ENCODE results near the gene CSTF1. TPM values are rescaled to one million over a fixed set of nuclear protein-coding genes. Genes with fewer than 3 reads are reported as not detected.

Gene CSTF1
- total RNA-seq, 1 donor from 2014 or later: 48.4 TPM

DNA sequence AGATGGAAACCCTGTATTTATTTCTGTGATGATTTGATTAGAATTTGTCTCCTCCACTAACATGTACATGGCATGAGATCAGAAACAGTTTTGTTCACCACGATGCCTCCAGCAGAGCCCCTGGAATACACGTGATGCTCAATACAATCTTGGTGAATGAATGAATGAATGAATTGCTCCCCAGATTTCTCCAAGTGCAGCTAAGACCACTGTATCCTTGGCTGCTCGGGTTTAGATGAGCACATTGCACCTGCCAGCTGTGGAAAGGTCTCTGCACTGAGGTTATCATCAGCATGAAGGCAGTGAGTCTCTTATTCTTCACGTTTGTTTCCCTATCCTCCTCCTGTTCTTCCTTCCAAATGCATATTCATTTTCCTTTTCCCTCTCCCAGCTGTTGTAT lies 37.5 kb downstream of the CSTF1 start:
- TF ChIP-seq, protein P1, sequence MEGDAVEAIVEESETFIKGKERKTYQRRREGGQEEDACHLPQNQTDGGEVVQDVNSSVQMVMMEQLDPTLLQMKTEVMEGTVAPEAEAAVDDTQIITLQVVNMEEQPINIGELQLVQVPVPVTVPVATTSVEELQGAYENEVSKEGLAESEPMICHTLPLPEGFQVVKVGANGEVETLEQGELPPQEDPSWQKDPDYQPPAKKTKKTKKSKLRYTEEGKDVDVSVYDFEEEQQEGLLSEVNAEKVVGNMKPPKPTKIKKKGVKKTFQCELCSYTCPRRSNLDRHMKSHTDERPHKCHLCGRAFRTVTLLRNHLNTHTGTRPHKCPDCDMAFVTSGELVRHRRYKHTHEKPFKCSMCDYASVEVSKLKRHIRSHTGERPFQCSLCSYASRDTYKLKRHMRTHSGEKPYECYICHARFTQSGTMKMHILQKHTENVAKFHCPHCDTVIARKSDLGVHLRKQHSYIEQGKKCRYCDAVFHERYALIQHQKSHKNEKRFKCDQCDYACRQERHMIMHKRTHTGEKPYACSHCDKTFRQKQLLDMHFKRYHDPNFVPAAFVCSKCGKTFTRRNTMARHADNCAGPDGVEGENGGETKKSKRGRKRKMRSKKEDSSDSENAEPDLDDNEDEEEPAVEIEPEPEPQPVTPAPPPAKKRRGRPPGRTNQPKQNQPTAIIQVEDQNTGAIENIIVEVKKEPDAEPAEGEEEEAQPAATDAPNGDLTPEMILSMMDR (conservative IDR thresholded peaks at IDR 0.05): no peak
- DNase-seq (ENCODE audit: extremely low spot score, unreplicated experiment): no peak
- Mint-ChIP-seq H3K4me3 (no peak overlapping the region), H3K27me3 (peaks cover 6% of the 10 kb centered on the region), H3K9me3 (no peaks in the 10 kb centered on the region), H3K27ac (no peak overlapping the region), H3K4me1 (ENCODE audit: unreplicated experiment) (peaks cover 16% of the 10 kb centered on the region), H3K36me3 (no peaks in the 10 kb centered on the region)

DNA sequence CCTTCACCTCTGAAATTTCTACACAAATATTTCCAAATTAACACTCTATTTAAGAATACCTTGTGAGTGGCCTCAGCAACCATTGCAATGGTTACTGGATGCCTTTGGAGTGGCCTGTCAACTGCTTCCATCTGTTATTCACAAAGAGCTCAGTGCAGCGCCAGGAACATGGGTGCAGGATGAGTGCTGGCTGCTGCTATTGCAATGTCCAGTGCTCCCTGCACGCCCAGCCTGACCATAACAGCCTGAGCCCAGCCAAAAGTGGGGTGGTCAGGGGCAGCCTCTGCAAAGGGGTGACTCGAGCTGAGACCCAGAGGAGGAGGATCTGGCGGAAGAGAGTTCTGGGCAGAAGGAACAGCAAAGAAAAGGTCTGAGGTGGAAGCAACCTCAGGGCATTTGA lies 38.0 kb downstream of the CSTF1 start:
- Mint-ChIP-seq H3K9me3 (no peaks in the 10 kb centered on the region), H3K36me3 (no peaks in the 10 kb centered on the region), H3K4me1 (ENCODE audit: unreplicated experiment) (peaks cover 16% of the 10 kb centered on the region), H3K4me3 (no peak overlapping the region), H3K27ac (no peak overlapping the region), H3K27me3 (peaks cover 6% of the 10 kb centered on the region)
- no peak for DNase-seq (ENCODE audit: extremely low spot score, unreplicated experiment)
- TF ChIP-seq, protein P1 (conservative IDR thresholded peaks at IDR 0.05): no peak

DNA sequence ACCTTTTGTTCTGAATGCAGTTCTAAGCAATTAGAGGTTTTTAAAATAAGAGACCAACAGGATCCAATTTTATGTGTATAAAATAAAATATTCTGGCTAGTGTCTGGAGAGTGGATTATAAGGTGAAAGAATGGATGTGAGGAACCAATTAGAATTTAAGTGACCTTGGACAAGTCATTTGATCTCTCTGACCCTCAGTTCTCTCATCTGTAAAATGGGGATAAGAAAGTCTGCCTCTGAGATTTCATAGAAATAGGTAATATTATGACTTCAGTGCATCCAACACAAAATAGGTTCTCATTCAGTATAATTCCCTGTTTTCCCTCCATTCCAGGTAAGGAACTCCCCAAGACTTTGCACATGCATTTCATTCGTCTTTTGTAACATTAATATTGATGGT lies 38.5 kb downstream of the CSTF1 start:
- no peaks in the 10 kb centered on the region for H3K36me3 Mint-ChIP-seq
- H3K27me3 Mint-ChIP-seq: peaks cover 6% of the 10 kb centered on the region
- no peak overlapping the region for H3K27ac Mint-ChIP-seq

DNA sequence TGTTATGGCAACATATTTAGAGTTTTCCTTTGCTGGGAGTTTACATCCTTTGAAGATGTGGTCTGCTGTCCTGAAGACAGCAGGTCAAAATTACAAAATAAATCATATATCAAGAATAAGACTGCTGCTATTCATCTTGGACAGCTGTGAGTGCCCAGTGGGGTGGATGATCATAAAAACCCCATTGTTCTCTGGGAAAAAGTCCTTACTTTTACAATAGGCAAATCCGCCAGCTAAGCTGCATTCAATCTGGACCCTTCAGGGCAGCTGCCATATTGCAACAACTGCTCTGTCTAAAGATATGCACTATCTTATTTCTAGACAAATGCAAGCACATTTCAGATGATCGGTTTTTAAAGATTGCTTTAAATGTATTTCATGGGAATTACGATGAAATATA lies 39.0 kb downstream of the CSTF1 start:
- H3K4me1 Mint-ChIP-seq (ENCODE audit: unreplicated experiment): peaks cover 16% of the 10 kb centered on the region
- H3K27ac Mint-ChIP-seq: no peak overlapping the region
- no peak for DNase-seq (ENCODE audit: extremely low spot score, unreplicated experiment)
- H3K4me3 Mint-ChIP-seq: no peak overlapping the region
- no peaks in the 10 kb centered on the region for H3K36me3 Mint-ChIP-seq
- TF ChIP-seq, protein P1 (conservative IDR thresholded peaks at IDR 0.05): peak; percentile 45
- H3K9me3 Mint-ChIP-seq: no peaks in the 10 kb centered on the region
- H3K27me3 Mint-ChIP-seq: peaks cover 6% of the 10 kb centered on the region

More for the DNA sequence above, 38.5 kb downstream of the CSTF1 start:
- DNase-seq (ENCODE audit: extremely low spot score, unreplicated experiment): no peak
- Mint-ChIP-seq H3K4me3 (no peak overlapping the region), H3K4me1 (ENCODE audit: unreplicated experiment) (peaks cover 16% of the 10 kb centered on the region), H3K9me3 (no peaks in the 10 kb centered on the region)
- TF ChIP-seq, protein P1 (conservative IDR thresholded peaks at IDR 0.05): no peak

DNA sequence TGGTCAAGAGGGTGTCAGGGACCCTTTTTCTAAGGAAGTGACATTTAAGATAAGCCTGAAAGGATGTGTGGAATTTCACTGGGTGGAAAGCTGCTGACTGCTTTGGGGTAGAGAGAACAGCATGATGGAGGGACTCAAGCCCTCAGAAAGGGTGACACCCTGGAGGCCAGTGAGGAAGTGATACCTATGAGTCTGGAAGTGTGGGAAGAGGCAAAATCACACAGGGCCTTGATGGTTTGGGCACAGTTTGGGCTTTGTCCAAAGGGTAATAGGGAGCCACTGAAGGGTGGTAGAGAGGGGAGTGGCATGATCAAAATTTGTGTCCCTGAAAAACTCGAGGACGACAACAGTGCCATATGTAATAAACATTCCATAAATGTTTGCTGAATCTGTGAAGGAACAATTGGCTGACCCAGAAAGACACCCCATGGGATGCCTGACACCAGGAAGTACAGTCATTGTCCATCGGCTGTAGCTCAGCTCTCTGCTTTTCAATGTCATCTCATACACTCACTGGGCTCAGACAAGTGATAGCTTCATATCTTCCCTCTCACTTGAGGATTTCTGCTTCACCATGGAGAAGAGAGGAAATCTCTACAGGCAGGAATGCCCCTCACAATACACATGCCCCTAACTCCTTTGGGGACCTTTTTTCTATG lies 40.9 kb downstream of the CSTF1 start:
- Mint-ChIP-seq H3K4me3 (no peak overlapping the region), H3K4me1 (ENCODE audit: unreplicated experiment) (peaks cover 16% of the 10 kb centered on the region), H3K27ac (no peak overlapping the region), H3K36me3 (no peaks in the 10 kb centered on the region), H3K27me3 (peaks cover 6% of the 10 kb centered on the region), H3K9me3 (no peaks in the 10 kb centered on the region)
- TF ChIP-seq, protein P1 (conservative IDR thresholded peaks at IDR 0.05): no peak
- DNase-seq (ENCODE audit: extremely low spot score, unreplicated experiment): no peak

Data from type B pancreatic cell (in vitro differentiated cells).